Right atrium auricular region (tissue), 2 donors: ENCODE measurements around the gene CUL4A. TPM values are rescaled to one million over a fixed set of nuclear protein-coding genes. Genes with fewer than 3 reads are reported as not detected.

Source experiments
- DNase-seq: peaks from one replicate; pipeline ENCODE4 v3.0.0-alpha.2; 2019; ENCODE audit warnings: low spot score
- H3K27ac ChIP-seq, 2 donors: fragments of 200-600 bp; sonication (generic); 1 replicate in 1 of 2; 2 replicates in 1 of 2; pipeline ENCODE4 v1.5.1; 2016 to 2019
- H3K27me3 ChIP-seq, 2 donors: fragments of 200-600 bp; sonication (generic); one replicate each; pipeline versions ENCODE4 v1.5.1 to v1.6.0; 2017 to 2019
- H3K36me3 ChIP-seq: fragments of 200-600 bp; sonication (generic); one replicate; pipeline ENCODE4 v1.5.1; 2016
- H3K4me1 ChIP-seq, 2 donors: fragments of 200-600 bp; sonication (generic); one replicate each; pipeline versions ENCODE4 v1.5.1 to v1.6.0; 2017 to 2019
- H3K4me3 ChIP-seq, 2 donors: fragments of 200-600 bp; sonication (generic); 1 replicate in 1 of 2; 2 replicates in 1 of 2; pipeline ENCODE4 v1.5.1; 2017 to 2019; ENCODE audit warnings: mild to moderate bottlenecking in 1 of 2, moderate library complexity in 1 of 2
- H3K9me3 ChIP-seq, 2 donors: fragments of 200-600 bp; sonication (generic); one replicate each; pipeline ENCODE4 v1.5.1; 2019
- CTCF ChIP-seq, 2 donors: fragments of 200-600 bp; sonication (generic); IDR thresholded peaks; one replicate each; pipeline ENCODE4 v1.5.1; 2019; ENCODE audit warnings: antibody characterized with exemption in 2 of 2
- total RNA-seq, 2 donors: library from RNA; depleted of rRNA; stranded (reverse); fragments of >200 nt; gene quantifications; one replicate each; pipeline ENCODE4 v1.1.0, GENCODE V29; 2016

Gene CUL4A
- total RNA-seq, 2 donors from 2014 or later: 76.5 to 435 TPM

GRCh38 chr13:113190181-113190580, 19.2 kb upstream of the CUL4A start:
- Histone ChIP-seq H3K27me3 (no peaks in the 10 kb centered on the region), H3K9me3 (no peaks in the 10 kb centered on the region), H3K4me1 (no peaks in the 10 kb centered on the region), H3K4me3 (no peak overlapping the region), H3K36me3 (peaks cover 40% of the 10 kb centered on the region), H3K27ac (no peak overlapping the region)
- no peak for DNase-seq
- TF ChIP-seq CTCF (IDR thresholded peaks at IDR 0.05): no peak

- H3K4me3 ChIP-seq: no peak overlapping the region
- DNase-seq: no peak
- H3K27me3 ChIP-seq: no peaks in the 10 kb centered on the region
- H3K36me3 ChIP-seq: peaks cover 61% of the 10 kb centered on the region
- H3K9me3 ChIP-seq: no peaks in the 10 kb centered on the region
- H3K4me1 ChIP-seq: no peaks in the 10 kb centered on the region
- no peak for TF ChIP-seq CTCF (IDR thresholded peaks at IDR 0.05)
- H3K27ac ChIP-seq: no peak overlapping the region
Measured at GRCh38 chr13:113192279-113192678, 17.1 kb upstream of the CUL4A start.

GRCh38 chr13:113192902-113193301, 16.5 kb upstream of the CUL4A start:
- Histone ChIP-seq H3K4me3 (no peak overlapping the region), H3K4me1 (no peaks in the 10 kb centered on the region), H3K27ac (no peak overlapping the region), H3K9me3 (no peaks in the 10 kb centered on the region), H3K27me3 (no peaks in the 10 kb centered on the region), H3K36me3 (peaks cover 66% of the 10 kb centered on the region)
- no peak for DNase-seq
- TF ChIP-seq CTCF (IDR thresholded peaks at IDR 0.05): no peak

- no peaks in the 10 kb centered on the region for H3K4me1 ChIP-seq
- no peak overlapping the region for H3K4me3 ChIP-seq
- H3K27ac ChIP-seq: no peak overlapping the region
- H3K36me3 ChIP-seq: peaks cover 66% of the 10 kb centered on the region
- no peak for DNase-seq
- no peaks in the 10 kb centered on the region for H3K27me3 ChIP-seq
- no peaks in the 10 kb centered on the region for H3K9me3 ChIP-seq
- no peak for TF ChIP-seq CTCF (IDR thresholded peaks at IDR 0.05)
Measured at GRCh38 chr13:113195360-113195759, 14.1 kb upstream of the CUL4A start.

GRCh38 chr13:113196970-113197737, 12.3 kb upstream of the CUL4A start:
- H3K27ac ChIP-seq: peak overlapping the region in 1 of 2 donors; percentile 14
- DNase-seq: no peak

More at GRCh38 chr13:113196970-113197737, 12.3 kb upstream of the CUL4A start:
- H3K36me3 ChIP-seq: peaks cover 52% of the 10 kb centered on the region
- no peaks in the 10 kb centered on the region for H3K9me3 ChIP-seq
- no peaks in the 10 kb centered on the region for H3K27me3 ChIP-seq
- no peak overlapping the region for H3K4me3 ChIP-seq
- H3K4me1 ChIP-seq: peaks cover 0 to 2% of the 10 kb centered on the region in 2 donors
- TF ChIP-seq CTCF (IDR thresholded peaks at IDR 0.05): no peak
